ENCODE data around the gene POLE. TPM values are rescaled to one million over a fixed set of nuclear protein-coding genes. Genes with fewer than 3 reads are reported as not detected.

Gene POLE
- total and polyA plus RNA-seq, 2 donors: 19.3 to 22.2 TPM

DNA sequence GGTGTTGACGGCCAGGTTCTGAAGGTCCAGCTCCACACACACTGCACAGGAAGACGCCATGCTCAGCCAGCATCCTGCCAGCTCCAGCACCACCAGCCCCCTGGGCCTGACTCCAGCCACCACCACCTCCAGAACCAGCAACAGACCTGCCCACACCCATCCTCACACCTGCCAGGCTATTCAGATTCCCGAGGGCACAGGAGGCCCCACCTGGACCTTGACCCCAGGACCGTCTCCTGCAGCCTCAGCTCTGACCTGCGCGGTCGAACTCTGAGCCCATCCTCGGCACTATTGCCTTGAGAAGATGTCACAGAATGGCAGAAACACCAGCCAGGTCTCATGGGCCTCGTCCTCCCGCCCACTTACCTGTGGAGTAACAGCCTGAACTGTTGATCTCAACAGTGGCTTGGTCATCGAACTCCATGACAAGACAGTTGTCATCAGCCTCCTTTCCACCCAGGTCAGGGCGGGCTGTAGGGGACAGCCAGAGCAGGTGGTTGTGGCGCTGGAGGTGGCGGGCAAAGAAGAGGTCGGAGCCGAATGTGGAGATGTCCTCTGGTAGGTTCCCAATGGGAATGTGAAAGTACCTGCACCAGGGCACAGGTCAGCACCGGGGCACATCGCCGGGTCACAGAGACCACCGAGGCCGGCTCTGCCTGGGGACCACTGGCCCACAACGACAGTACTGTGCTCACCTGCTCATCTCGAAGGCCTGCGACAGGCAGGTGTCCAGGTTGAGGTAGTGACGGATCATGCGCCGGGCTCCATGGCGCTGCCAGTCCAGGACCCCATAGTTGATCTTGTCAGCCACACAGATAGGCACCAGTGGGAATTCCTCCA lies 45.1 kb downstream of the POLE start:
- no peak overlapping the region for H3K4me3 ChIP-seq (ENCODE audit: low read length in 2 of 2)
- H3K9me3 ChIP-seq (ENCODE audit: control insufficient read depth in 2 of 2, insufficient read depth in 1 of 2, low read length in 1 of 2): no peaks in the 10 kb centered on the region
- H3K4me1 ChIP-seq (ENCODE audit: control insufficient read depth in 2 of 2, insufficient read depth in 2 of 2, low read length in 2 of 2): peaks cover 0 to 14% of the 10 kb centered on the region in 2 donors
- H3K27me3 ChIP-seq (ENCODE audit: control insufficient read depth in 2 of 2, insufficient read depth in 1 of 2, low read length in 1 of 2): no peaks in the 10 kb centered on the region
- peaks cover 72 to 88% of the 10 kb centered on the region in 2 donors for H3K36me3 ChIP-seq (ENCODE audit: control insufficient read depth in 2 of 2, insufficient read depth in 2 of 2, low read length in 1 of 2)
- 99% methylated on average over 28 of the region's 28 CpGs for WGBS
- DNase-seq (ENCODE audit: low read depth in 6 of 9, low spot score in 9 of 9): no peak
- H3K27ac ChIP-seq (ENCODE audit: low read depth in 1 of 2, low read length in 1 of 2): no peak overlapping the region

DNA sequence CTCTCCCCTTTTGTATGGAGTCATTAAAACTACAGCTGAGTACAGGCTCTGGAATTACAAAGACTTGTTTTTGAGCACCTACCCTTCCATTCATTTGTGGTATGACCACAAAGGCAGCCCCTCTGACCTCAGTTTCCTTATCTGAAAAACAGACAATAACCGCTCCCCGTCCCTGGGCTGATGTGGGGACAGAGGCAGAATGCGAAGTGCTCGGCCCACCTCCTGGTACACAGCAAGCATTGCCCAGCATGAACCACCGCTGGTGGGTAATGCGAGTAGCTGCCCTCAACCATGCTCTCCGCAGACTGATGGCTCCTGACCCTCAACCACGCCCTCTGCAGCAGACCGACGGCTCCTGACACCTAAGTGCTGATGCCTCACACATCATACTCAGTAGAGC lies 46.2 kb downstream of the POLE start:
- WGBS: 51% methylated on average over 10 of the region's 10 CpGs
- H3K27me3 ChIP-seq (ENCODE audit: control insufficient read depth in 2 of 2, insufficient read depth in 1 of 2, low read length in 1 of 2): no peaks in the 10 kb centered on the region
- H3K9me3 ChIP-seq (ENCODE audit: control insufficient read depth in 2 of 2, insufficient read depth in 1 of 2, low read length in 1 of 2): no peaks in the 10 kb centered on the region
- no peak overlapping the region for H3K4me3 ChIP-seq (ENCODE audit: low read length in 2 of 2)
- H3K4me1 ChIP-seq (ENCODE audit: control insufficient read depth in 2 of 2, insufficient read depth in 2 of 2, low read length in 2 of 2): peaks cover 0 to 18% of the 10 kb centered on the region in 2 donors
- no peak for DNase-seq (ENCODE audit: low read depth in 6 of 9, low spot score in 9 of 9)
- peaks cover 72 to 89% of the 10 kb centered on the region in 2 donors for H3K36me3 ChIP-seq (ENCODE audit: control insufficient read depth in 2 of 2, insufficient read depth in 2 of 2, low read length in 1 of 2)
- H3K27ac ChIP-seq (ENCODE audit: low read depth in 1 of 2, low read length in 1 of 2): no peak overlapping the region

DNA sequence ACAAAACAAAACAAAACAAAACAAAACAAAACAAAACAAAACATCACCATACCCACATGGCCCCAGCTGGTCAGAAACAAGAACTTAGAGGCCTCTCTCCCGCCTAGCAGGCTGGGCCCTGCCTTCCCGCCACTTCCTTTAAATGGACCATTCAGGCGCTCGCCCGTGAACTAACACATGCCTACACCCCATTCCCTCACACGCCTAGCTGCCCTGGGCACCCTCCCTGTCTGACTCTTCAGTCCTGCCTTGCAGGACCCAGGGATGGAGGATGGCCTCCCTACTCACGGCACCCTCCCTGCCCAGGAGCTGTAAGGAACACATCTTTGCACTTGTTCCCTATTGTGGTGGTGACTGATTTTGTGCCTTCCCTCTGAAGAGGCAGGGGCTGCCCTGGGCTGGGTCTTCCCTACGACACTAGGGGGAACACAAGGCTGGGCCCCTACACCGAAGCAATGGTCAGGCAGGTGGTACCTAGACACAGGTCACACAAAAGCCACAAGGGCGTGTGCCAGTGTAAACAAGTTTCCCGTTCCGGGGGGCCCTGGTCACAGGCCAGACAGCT lies 47.1 kb downstream of the POLE start:
- Histone ChIP-seq H3K9me3 (ENCODE audit: control insufficient read depth in 2 of 2, insufficient read depth in 1 of 2, low read length in 1 of 2) (no peaks in the 10 kb centered on the region), H3K27me3 (ENCODE audit: control insufficient read depth in 2 of 2, insufficient read depth in 1 of 2, low read length in 1 of 2) (no peaks in the 10 kb centered on the region), H3K4me1 (ENCODE audit: control insufficient read depth in 2 of 2, insufficient read depth in 2 of 2, low read length in 2 of 2) (peaks cover 0 to 18% of the 10 kb centered on the region in 2 donors), H3K36me3 (ENCODE audit: control insufficient read depth in 2 of 2, insufficient read depth in 2 of 2, low read length in 1 of 2) (peaks cover 80 to 90% of the 10 kb centered on the region in 2 donors), H3K27ac (ENCODE audit: low read depth in 1 of 2, low read length in 1 of 2) (no peak overlapping the region), H3K4me3 (ENCODE audit: low read length in 2 of 2) (no peak overlapping the region)
- no peak for DNase-seq (ENCODE audit: low read depth in 6 of 9, low spot score in 9 of 9)
- 97% methylated on average over 12 of the region's 12 CpGs for WGBS

DNA sequence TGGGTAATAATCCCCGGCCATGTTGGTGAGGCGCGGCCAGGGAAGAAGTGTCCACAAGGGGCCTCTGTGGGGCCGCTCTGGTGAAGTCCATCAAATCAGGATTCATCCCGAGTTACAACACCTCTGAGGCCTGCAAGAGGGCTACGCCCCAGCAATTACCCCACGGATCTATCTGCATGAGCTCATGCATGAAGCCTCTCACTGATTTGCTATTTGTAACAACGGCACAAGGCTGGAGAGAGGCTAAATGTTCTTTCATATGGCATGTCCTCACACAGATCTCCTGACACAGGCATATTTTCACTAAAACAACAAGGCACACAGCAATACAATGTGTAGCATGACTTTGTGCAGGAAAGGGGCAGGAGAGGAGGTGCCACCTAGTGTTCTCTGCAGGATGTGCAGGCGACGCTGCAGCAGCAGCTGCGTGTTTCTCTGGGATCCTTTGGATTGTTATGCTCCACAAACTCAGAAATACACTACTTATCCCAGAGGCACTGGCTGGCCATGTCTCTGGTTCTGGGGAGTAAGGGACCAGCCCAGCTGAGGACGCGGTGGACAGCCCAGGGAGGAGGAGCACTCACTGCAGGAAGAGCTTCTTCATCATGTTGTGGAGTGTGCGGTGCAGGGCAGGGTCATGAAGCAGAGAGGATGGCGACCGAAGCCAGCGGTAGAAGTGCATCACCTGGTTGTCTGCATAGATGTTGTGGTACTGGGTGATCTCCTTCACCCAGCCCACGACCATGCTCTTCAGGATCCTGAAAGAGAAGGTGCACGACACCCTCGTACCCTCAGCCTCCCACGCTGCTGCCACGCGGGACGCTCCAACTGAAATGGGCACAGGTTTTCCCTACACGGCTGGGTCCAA lies 48.4 kb downstream of the POLE start:
- 94% methylated on average over 25 of the region's 25 CpGs for WGBS
- peak in 1 of 9 donors; percentile 38 for DNase-seq (ENCODE audit: low read depth in 6 of 9, low spot score in 9 of 9)

DNA sequence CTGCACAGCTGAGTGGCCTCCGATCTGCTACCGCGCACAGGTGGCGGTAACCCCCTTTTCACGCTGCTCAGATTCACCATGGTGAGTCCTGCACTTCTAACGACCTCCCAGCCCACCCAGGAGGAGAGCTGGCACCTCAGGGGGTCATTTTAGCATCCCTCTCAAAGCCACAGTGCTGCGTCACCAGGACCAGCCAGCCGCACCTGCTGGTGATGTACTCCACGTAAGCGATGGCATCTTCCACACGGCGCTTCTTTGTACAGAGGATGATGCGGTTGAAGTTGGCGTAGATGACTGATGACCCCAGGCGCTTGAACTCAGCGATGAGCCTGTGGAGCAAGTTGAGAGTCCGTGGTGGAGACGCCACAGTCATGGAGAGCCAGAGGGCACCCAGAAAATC lies 49.3 kb downstream of the POLE start:
- WGBS: 88% methylated on average over 18 of the region's 18 CpGs
- DNase-seq (ENCODE audit: low read depth in 6 of 9, low spot score in 9 of 9): no peak
- no peaks in the 10 kb centered on the region for H3K9me3 ChIP-seq (ENCODE audit: control insufficient read depth in 2 of 2, insufficient read depth in 1 of 2, low read length in 1 of 2)
- H3K4me1 ChIP-seq (ENCODE audit: control insufficient read depth in 2 of 2, insufficient read depth in 2 of 2, low read length in 2 of 2): peaks cover 0 to 18% of the 10 kb centered on the region in 2 donors
- H3K27ac ChIP-seq (ENCODE audit: low read depth in 1 of 2, low read length in 1 of 2): no peak overlapping the region
- peaks cover 86 to 92% of the 10 kb centered on the region in 2 donors for H3K36me3 ChIP-seq (ENCODE audit: control insufficient read depth in 2 of 2, insufficient read depth in 2 of 2, low read length in 1 of 2)
- no peaks in the 10 kb centered on the region for H3K27me3 ChIP-seq (ENCODE audit: control insufficient read depth in 2 of 2, insufficient read depth in 1 of 2, low read length in 1 of 2)
- no peak overlapping the region for H3K4me3 ChIP-seq (ENCODE audit: low read length in 2 of 2)

More for the DNA sequence above, 48.4 kb downstream of the POLE start:
- Histone ChIP-seq H3K4me1 (ENCODE audit: control insufficient read depth in 2 of 2, insufficient read depth in 2 of 2, low read length in 2 of 2) (peaks cover 0 to 18% of the 10 kb centered on the region in 2 donors), H3K4me3 (ENCODE audit: low read length in 2 of 2) (no peak overlapping the region), H3K27me3 (ENCODE audit: control insufficient read depth in 2 of 2, insufficient read depth in 1 of 2, low read length in 1 of 2) (no peaks in the 10 kb centered on the region), H3K36me3 (ENCODE audit: control insufficient read depth in 2 of 2, insufficient read depth in 2 of 2, low read length in 1 of 2) (peaks cover 88 to 96% of the 10 kb centered on the region in 2 donors), H3K27ac (ENCODE audit: low read depth in 1 of 2, low read length in 1 of 2) (no peak overlapping the region), H3K9me3 (ENCODE audit: control insufficient read depth in 2 of 2, insufficient read depth in 1 of 2, low read length in 1 of 2) (no peaks in the 10 kb centered on the region)

DNA sequence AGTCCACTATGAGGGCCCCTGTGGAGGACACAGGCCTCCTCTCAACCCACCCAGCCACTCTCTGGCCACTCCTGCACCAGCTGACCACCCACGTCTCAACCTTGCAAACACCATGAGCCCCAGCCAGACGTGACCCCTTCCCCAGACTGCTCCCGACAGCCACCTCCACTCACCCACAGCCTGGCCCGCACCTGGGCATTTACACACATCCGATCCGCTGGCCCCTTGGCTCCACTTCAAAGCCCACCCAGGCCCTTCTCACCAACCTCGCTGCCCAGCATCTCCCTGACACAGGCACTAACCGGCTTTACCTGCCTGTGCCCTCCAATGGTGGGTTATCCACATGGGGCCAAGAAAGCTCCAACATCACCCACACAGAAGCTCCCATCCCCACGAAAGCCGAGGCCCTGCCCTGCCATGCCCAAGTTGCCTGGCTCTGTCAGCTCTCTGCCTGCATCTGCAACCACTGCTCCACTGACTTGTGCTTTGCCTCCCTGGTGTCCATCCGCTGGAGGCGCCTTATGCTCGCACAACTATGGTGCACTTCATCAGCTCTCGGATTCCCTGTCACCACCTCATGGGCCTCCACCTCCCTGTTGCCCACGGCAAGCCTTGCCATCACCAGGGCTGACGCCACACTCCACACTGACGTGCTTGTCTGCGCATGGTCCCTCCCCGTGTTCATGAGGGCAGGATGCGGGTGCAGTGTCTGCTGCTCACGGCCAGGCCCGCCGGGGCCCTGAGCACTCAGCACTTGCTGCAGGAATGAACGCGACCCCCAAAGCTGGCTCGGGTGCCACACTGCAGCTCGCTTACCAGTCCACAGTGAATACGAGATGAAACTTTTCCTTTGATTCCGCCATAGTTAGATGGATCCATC lies 51.8 kb downstream of the POLE start:
- H3K27me3 ChIP-seq (ENCODE audit: control insufficient read depth in 2 of 2, insufficient read depth in 1 of 2, low read length in 1 of 2): no peaks in the 10 kb centered on the region
- H3K9me3 ChIP-seq (ENCODE audit: control insufficient read depth in 2 of 2, insufficient read depth in 1 of 2, low read length in 1 of 2): no peaks in the 10 kb centered on the region
- H3K27ac ChIP-seq (ENCODE audit: low read depth in 1 of 2, low read length in 1 of 2): no peak overlapping the region
- peaks cover 86 to 92% of the 10 kb centered on the region in 2 donors for H3K36me3 ChIP-seq (ENCODE audit: control insufficient read depth in 2 of 2, insufficient read depth in 2 of 2, low read length in 1 of 2)
- H3K4me3 ChIP-seq (ENCODE audit: low read length in 2 of 2): no peak overlapping the region
- no peak for DNase-seq (ENCODE audit: low read depth in 6 of 9, low spot score in 9 of 9)
- WGBS: 94% methylated on average over 29 of the region's 29 CpGs
- peaks cover 0 to 16% of the 10 kb centered on the region in 2 donors for H3K4me1 ChIP-seq (ENCODE audit: control insufficient read depth in 2 of 2, insufficient read depth in 2 of 2, low read length in 2 of 2)

DNA sequence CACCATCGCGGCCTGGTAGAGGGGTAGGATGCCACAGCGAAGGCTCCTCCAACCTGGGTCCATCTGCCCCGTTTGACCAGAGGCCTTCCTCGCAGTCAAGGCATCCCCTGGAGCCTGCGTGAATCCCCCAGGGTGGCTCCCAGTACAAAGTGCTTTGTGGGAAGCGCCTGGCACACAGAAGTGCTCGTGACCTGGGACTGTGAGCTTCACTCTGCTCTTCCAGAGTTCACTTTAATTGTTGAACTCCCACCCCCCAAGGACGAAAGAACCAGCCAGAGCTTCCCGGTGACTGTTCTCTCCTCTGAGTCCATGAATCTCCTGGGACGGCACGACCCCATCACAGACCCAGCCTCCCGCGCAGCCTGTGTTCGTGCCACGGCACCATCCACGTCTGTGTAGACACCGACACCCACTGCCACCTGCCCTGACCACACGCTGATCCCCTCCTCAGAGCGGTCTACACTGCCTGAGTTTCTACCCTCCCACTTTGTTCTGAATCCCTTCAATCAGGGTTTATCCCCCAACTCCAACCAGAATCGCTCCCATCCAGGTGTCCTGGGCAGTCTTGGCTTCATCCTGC lies 52.6 kb downstream of the POLE start:
- Histone ChIP-seq H3K4me1 (ENCODE audit: control insufficient read depth in 2 of 2, insufficient read depth in 2 of 2, low read length in 2 of 2) (peaks cover 0 to 16% of the 10 kb centered on the region in 2 donors), H3K27me3 (ENCODE audit: control insufficient read depth in 2 of 2, insufficient read depth in 1 of 2, low read length in 1 of 2) (no peaks in the 10 kb centered on the region), H3K4me3 (ENCODE audit: low read length in 2 of 2) (no peak overlapping the region), H3K36me3 (ENCODE audit: control insufficient read depth in 2 of 2, insufficient read depth in 2 of 2, low read length in 1 of 2) (peaks cover 87 to 95% of the 10 kb centered on the region in 2 donors), H3K27ac (ENCODE audit: low read depth in 1 of 2, low read length in 1 of 2) (no peak overlapping the region), H3K9me3 (ENCODE audit: control insufficient read depth in 2 of 2, insufficient read depth in 1 of 2, low read length in 1 of 2) (no peaks in the 10 kb centered on the region)
- no peak for DNase-seq (ENCODE audit: low read depth in 6 of 9, low spot score in 9 of 9)
- WGBS: 99% methylated on average over 21 of the region's 21 CpGs

DNA sequence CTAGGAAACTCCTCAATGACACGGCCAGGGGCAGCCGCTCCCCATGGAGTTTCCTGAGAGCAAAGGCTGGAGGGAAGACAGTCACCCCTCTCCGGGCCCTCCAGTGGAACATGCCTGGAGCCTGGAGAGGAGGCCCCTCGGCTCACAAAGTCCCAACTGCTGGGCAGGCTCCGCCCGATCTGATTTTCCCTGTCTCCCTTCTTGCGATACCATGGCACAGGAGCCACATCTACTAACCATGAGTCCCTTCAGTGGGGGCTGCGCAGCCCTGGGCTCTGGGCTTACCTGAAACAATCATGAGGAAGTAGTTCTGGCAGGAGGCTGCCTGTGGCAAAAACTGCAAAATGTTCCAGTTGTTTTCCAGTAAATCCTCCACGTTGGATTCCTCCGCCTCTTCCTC lies 53.2 kb downstream of the POLE start:
- H3K27ac ChIP-seq (ENCODE audit: low read depth in 1 of 2, low read length in 1 of 2): no peak overlapping the region

More for the DNA sequence above, 53.2 kb downstream of the POLE start:
- Histone ChIP-seq H3K9me3 (ENCODE audit: control insufficient read depth in 2 of 2, insufficient read depth in 1 of 2, low read length in 1 of 2) (no peaks in the 10 kb centered on the region), H3K4me1 (ENCODE audit: control insufficient read depth in 2 of 2, insufficient read depth in 2 of 2, low read length in 2 of 2) (peaks cover 0 to 16% of the 10 kb centered on the region in 2 donors), H3K36me3 (ENCODE audit: control insufficient read depth in 2 of 2, insufficient read depth in 2 of 2, low read length in 1 of 2) (peaks cover 81 to 95% of the 10 kb centered on the region in 2 donors), H3K4me3 (ENCODE audit: low read length in 2 of 2) (no peak overlapping the region), H3K27me3 (ENCODE audit: control insufficient read depth in 2 of 2, insufficient read depth in 1 of 2, low read length in 1 of 2) (no peaks in the 10 kb centered on the region)
- DNase-seq (ENCODE audit: low read depth in 6 of 9, low spot score in 9 of 9): no peak
- WGBS: 97% methylated on average over 10 of the region's 10 CpGs
